ENCODE results near the gene CNNM1.

The CNNM1 gene

DNA sequence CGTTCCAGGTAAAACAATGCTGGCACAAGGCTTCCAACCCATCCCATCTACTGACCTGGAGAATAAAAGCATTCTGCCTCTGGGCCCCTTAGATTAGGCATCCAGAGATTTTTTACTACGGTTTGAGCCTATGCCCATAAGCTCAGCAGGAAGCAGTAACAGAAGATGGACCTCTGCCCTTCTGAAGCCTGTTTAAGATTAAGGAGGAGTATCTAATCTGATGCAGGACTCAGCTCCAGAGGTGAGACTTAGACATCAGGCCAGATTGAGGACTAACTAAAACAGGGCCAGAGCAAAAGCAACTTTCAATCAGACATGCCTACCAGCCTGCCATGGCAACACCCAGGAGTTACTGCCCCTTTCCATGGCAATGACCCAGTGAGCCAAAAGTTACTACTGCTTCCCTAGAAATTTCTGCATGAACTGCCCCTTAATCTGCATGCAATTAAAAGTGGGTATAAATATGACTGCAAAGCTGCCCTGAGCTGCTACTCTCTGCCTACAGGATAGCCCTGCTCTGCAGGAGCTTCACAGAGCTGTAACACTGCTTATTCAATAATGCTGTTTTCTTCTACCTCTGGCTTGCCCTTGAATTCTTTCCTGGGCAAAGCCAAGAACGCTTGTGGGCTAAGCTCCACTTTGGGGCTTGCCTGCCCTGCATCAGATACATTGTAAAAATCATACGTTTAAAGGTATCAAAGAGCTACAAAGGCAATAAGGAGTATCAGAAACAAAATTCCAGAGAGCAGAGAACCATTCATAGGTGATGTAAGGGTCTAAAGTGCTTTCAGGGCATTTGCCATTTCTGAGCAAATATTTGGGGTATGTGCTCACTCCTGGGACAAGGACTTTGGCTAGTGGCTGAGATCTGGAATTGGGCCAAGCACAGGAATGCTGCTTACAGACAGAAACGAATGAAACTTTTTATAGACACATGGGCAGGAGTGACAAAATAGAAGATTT, 25.0 kb upstream of the CNNM1 start:
- TF ChIP-seq, protein P1, sequence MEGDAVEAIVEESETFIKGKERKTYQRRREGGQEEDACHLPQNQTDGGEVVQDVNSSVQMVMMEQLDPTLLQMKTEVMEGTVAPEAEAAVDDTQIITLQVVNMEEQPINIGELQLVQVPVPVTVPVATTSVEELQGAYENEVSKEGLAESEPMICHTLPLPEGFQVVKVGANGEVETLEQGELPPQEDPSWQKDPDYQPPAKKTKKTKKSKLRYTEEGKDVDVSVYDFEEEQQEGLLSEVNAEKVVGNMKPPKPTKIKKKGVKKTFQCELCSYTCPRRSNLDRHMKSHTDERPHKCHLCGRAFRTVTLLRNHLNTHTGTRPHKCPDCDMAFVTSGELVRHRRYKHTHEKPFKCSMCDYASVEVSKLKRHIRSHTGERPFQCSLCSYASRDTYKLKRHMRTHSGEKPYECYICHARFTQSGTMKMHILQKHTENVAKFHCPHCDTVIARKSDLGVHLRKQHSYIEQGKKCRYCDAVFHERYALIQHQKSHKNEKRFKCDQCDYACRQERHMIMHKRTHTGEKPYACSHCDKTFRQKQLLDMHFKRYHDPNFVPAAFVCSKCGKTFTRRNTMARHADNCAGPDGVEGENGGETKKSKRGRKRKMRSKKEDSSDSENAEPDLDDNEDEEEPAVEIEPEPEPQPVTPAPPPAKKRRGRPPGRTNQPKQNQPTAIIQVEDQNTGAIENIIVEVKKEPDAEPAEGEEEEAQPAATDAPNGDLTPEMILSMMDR (IDR thresholded peaks at IDR 0.05): no peak

GRCh38 chr10:99304862-99305229, 24.3 kb upstream of the CNNM1 start:
- TF ChIP-seq, protein P1 (IDR thresholded peaks at IDR 0.05): no peak

DNA sequence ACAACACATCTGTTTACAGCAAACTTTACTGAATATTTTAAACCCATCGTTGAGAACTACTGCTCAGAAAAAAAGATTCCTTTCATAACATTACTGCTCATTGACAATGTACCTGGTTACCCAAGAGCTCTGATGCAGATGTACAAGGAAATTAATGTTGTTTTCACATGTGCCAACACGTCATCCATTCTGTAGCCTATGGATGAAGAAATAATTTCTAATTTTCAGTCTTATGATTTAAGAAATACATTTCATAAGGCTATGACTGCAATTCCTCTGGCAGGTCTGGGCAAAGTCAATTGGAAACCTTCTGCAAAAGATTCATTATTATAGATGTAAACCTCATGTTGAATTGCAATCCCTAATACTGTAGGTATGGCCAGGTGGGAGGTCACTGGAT, 16.7 kb upstream of the CNNM1 start:
- TF ChIP-seq, protein P1 (IDR thresholded peaks at IDR 0.05): no peak

- TF ChIP-seq, protein P1 (IDR thresholded peaks at IDR 0.05): no peak
Measured at GRCh38 chr10:99315853-99316252, 13.3 kb upstream of the CNNM1 start.

- TF ChIP-seq, protein P1 (IDR thresholded peaks at IDR 0.05): no peak
Measured at GRCh38 chr10:99316374-99316773, 12.8 kb upstream of the CNNM1 start.

- TF ChIP-seq, protein P1 (IDR thresholded peaks at IDR 0.05): no peak
Measured at GRCh38 chr10:99318048-99318447, 11.1 kb upstream of the CNNM1 start.

- TF ChIP-seq, protein P1 (IDR thresholded peaks at IDR 0.05): no peak
Measured at GRCh38 chr10:99318475-99318874, 10.7 kb upstream of the CNNM1 start.

Data from LNCAP (cell line).